Measurements from ENCODE around the gene TCF20. TPM values are rescaled to one million over a fixed set of nuclear protein-coding genes. Genes with fewer than 3 reads are reported as not detected.

The TCF20 gene
- total and polyA plus RNA-seq, 7 experiments from 2014 or later, result 3.3 to 97.2 (median 71.9) TPM

DNA sequence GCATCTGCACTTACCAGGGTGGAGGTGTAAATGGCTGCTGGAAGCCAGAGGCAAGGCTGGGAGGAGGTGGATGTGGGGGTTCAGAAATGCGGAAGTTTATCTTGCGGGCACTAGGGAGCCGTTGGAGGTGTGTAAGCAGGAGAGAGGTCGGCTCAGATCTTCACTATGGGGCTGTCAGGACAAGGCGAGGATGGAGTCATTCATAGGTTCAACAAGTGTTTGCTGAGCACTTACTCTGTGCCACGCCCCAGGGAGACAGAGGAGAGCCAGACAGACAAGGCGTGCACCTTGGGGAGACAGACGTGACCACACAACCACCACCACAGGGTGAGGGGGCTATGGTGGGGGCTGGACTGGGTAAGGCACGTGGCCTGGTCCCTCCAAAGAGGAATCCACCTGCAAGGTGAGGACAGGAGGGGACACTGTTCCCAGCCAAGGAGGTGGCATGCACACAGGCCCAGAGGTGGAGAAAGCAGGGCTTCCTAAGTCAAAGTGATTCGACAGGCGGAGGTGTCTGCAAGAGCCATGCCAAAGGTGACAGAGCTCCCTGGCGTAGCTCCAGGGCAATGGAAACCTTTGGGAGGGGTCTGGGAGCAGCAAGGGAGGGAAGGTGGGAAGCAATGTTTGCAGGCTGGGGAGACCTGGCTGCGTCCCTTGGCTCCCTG is 30.8 kb upstream of the TCF20 start:
- intact Hi-C loops (cut with micrococcal nuclease), result loop anchor here in 1 of 2 donors (2.0 kb wide), 1 partner anchor 68 kb away; no protein-coding TSS in a partner anchor
- Histone ChIP-seq H3K4me1 (ENCODE audit: control insufficient read depth in 2 of 2, insufficient read depth in 2 of 2, low read length in 2 of 2) (peaks cover 29 to 89% of the 10 kb centered on the region in 2 donors), H3K27ac (ENCODE audit: low read depth, low read length) (peak overlapping the region; percentile 79), H3K9me3 (ENCODE audit: control insufficient read depth in 2 of 3, low read length in 3 of 3) (no peaks in the 10 kb centered on the region), H3K27me3 (ENCODE audit: control insufficient read depth in 2 of 2, insufficient read depth in 2 of 2, low read length in 2 of 2) (no peaks in the 10 kb centered on the region), H3K4me3 (ENCODE audit: low read length) (peak overlapping the region; percentile 68), H3K36me3 (ENCODE audit: control insufficient read depth in 2 of 3, insufficient read depth in 3 of 3, low read length in 3 of 3) (no peaks in the 10 kb centered on the region)
- peaks cover 61 to 92% (median 86%) of the 10 kb centered on the region in 7 donors for H3K4me1 Mint-ChIP-seq
- H3K27ac Mint-ChIP-seq, result peak overlapping the region; percentile 86 to 98 (median 95)
- no peak for ATAC-seq
- no peak for DNase-seq
- no peaks in the 10 kb centered on the region for H3K9me3 Mint-ChIP-seq
- peaks cover 0 to 25% (median 0%) of the 10 kb centered on the region in 5 donors for H3K27me3 Mint-ChIP-seq
- ChIA-PET CTCF (no interaction called here), POLR2A (interaction anchor here (0.9 to 7.0 kb wide), 4 partner anchors 8 to 136 kb away, joined by 3 to 50 read pairs (median 4); no protein-coding TSS in a partner anchor)
- no peaks in the 10 kb centered on the region for H3K36me3 Mint-ChIP-seq
- peak overlapping the region; percentile 73 to 95 (median 84) for H3K4me3 Mint-ChIP-seq

DNA sequence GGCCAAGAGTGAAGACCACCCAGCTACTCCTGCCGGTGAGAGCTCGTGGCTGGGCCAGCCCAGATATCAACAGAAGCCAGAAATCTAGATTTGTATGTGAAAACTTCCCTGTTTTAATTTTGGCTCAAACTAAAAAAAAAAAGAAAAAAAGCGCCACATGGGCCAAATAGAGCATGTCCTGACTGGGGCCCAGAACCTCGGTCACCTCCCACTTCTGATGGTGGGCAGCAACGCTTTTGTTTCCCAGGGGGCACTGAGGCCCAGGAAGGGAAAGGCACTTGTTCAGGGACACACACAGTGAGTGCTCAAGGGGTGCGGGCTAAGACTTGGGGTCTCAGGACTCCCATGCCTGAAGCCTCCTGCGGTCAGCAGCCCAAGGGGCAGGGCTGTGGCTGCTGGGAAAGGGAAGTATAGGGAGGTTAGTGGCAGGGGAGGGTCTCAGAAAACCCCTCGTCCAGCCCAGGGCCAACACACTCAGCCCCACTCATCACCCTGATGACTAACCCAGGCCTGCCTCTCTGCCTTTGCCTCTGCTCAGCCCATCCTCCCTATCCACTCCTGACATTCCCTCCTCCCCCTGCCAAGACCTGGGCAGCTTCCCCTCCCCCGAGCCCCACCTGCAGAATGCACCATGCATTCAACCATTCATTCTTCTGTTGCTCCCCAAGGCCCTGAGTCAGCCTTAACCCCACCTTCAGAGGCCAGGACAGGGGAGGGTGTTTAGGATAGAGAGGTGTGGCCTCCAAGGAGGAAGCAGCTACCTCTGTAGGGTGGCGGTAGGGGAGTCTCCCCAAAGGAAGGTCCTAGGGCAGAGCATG is 30.0 kb upstream of the TCF20 start:
- H3K4me3 Mint-ChIP-seq, result peak overlapping the region; percentile 74 to 95 (median 84)
- no peaks in the 10 kb centered on the region for H3K36me3 ChIP-seq (ENCODE audit: control insufficient read depth in 2 of 3, insufficient read depth in 3 of 3, low read length in 3 of 3)
- ChIA-PET CTCF (interaction anchor here (1.0 kb wide), 1 partner anchor 13 kb away, joined by 3 read pairs; no protein-coding TSS in a partner anchor), POLR2A (interaction anchor here (1.0 to 7.0 kb wide), 5 partner anchors 10 to 220 kb away, joined by 3 to 50 read pairs (median 4); no protein-coding TSS in a partner anchor)
- peaks cover 0 to 24% (median 0%) of the 10 kb centered on the region in 5 donors for H3K27me3 Mint-ChIP-seq
- peak overlapping the region; percentile 68 for H3K4me3 ChIP-seq (ENCODE audit: low read length)
- peaks cover 29 to 90% of the 10 kb centered on the region in 2 donors for H3K4me1 ChIP-seq (ENCODE audit: control insufficient read depth in 2 of 2, insufficient read depth in 2 of 2, low read length in 2 of 2)
- no peaks in the 10 kb centered on the region for H3K9me3 Mint-ChIP-seq
- H3K27me3 ChIP-seq (ENCODE audit: control insufficient read depth in 2 of 2, insufficient read depth in 2 of 2, low read length in 2 of 2), result no peaks in the 10 kb centered on the region
- H3K27ac Mint-ChIP-seq, result peak overlapping the region; percentile 86 to 98 (median 95)
- ATAC-seq (peak; percentile 81), DNase-seq (peak in 5 of 9 donors; percentile 34 to 63 (median 38))
- peaks cover 63 to 98% (median 91%) of the 10 kb centered on the region in 7 donors for H3K4me1 Mint-ChIP-seq
- no peaks in the 10 kb centered on the region for H3K9me3 ChIP-seq (ENCODE audit: control insufficient read depth in 2 of 3, low read length in 3 of 3)
- no peaks in the 10 kb centered on the region for H3K36me3 Mint-ChIP-seq
- H3K27ac ChIP-seq (ENCODE audit: low read depth, low read length), result peak overlapping the region; percentile 79
- intact Hi-C loops (cut with micrococcal nuclease), result loop anchor here in 1 of 2 donors (1.0 to 2.0 kb wide), 2 partner anchors 31 to 68 kb away; no protein-coding TSS in a partner anchor

DNA sequence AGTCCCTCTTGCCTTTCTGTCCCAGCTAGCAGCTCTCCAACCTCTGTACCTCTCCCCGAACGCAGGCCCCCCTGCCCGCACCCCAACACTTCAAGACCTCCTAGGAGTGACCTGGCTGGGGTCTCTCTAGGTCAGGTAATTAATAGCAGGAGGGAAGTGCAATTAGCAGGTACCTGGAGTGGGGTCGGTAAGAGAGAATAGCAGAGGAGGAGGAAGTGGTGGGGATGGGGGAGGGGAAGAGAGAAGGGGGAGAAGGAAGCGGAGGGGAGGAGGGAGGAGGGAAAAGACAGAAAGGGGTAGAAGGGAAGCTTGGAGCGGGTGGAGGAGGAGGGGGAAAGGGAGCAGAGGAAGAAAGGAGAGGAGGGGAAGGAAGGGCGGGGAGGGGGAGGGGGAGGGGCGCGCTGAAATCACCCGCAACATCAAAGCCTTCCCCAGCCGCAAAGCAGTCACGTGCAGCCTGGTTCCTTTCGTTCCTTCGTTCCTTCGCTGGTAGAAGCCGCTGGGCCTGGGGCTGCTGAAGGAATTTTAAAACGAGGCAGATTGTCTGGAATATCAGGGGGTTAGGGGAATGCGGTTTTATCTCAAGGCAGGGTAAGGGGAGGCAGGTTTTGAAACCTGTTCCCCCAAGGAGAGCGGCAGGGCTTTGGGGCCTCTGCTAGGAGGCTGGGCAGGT is 29.3 kb upstream of the TCF20 start:
- H3K4me3 ChIP-seq (ENCODE audit: low read length), result peak overlapping the region; percentile 68
- Mint-ChIP-seq H3K27ac (peak overlapping the region; percentile 86 to 98 (median 95)), H3K36me3 (no peaks in the 10 kb centered on the region), H3K4me1 (peaks cover 66 to 98% (median 91%) of the 10 kb centered on the region in 7 donors), H3K4me3 (peak overlapping the region; percentile 74 to 95 (median 84)), H3K27me3 (peaks cover 0 to 18% (median 0%) of the 10 kb centered on the region in 5 donors), H3K9me3 (no peaks in the 10 kb centered on the region)
- DNase-seq (peak in 8 of 9 donors; percentile 36 to 67 (median 58)), ATAC-seq (peak; percentile 50)
- peaks cover 29 to 85% of the 10 kb centered on the region in 2 donors for H3K4me1 ChIP-seq (ENCODE audit: control insufficient read depth in 2 of 2, insufficient read depth in 2 of 2, low read length in 2 of 2)
- intact Hi-C loops (cut with micrococcal nuclease), result loop anchor here in 1 of 2 donors (1.0 to 5.0 kb wide), 3 partner anchors 30 to 138 kb away; no protein-coding TSS in a partner anchor
- ChIA-PET POLR2A (interaction anchor here (0.5 to 7.0 kb wide), 4 partner anchors 10 to 219 kb away, joined by 3 to 50 read pairs (median 4); no protein-coding TSS in a partner anchor), CTCF (interaction anchor here (1.0 kb wide), 1 partner anchor 14 kb away, joined by 3 read pairs; no protein-coding TSS in a partner anchor)
- H3K9me3 ChIP-seq (ENCODE audit: control insufficient read depth in 2 of 3, low read length in 3 of 3), result no peaks in the 10 kb centered on the region
- peak overlapping the region; percentile 79 for H3K27ac ChIP-seq (ENCODE audit: low read depth, low read length)
- H3K36me3 ChIP-seq (ENCODE audit: control insufficient read depth in 2 of 3, insufficient read depth in 3 of 3, low read length in 3 of 3), result no peaks in the 10 kb centered on the region
- H3K27me3 ChIP-seq (ENCODE audit: control insufficient read depth in 2 of 2, insufficient read depth in 2 of 2, low read length in 2 of 2), result no peaks in the 10 kb centered on the region

DNA sequence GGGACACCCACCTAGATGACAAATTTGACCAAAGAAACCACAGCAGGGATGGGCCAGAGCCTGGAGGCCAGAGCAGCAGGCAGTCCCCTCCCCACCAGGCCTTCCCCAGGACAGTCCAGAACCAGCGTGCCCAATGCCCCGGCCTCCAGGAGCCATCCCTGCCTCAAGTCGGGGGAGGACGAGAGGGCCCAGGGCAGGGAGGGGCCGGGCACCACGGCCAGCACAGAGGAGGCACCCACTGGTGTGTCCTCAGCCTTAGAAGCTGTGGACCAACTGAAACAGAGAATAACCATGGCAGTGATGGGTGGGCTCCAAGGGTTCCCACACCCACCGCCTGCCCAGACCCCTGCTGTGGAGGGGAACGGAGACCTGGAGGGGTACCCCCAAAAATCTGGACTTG is 28.3 kb upstream of the TCF20 start:
- CTCF ChIA-PET, result no interaction called here

DNA sequence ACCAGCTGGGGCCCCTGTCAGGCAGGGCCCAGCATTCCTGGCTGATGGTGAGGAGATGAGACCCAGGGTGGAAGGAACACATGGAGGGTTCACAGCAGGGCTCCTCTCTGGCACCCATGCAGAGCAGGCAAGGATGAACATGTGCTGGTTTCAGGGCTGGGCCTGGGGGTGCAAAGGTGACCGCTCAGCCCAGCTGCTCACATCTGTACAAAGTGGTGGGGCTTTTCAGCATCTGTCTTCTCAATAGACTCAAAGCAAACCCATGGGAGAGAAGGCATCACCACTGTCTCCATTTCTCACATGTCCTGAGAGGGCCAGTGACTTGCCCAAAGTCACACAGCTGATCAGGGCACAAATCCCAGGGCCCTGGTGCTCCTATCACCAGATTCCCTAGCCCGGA is 27.3 kb upstream of the TCF20 start:
- Histone ChIP-seq H3K36me3 (ENCODE audit: control insufficient read depth in 2 of 3, insufficient read depth in 3 of 3, low read length in 3 of 3) (no peaks in the 10 kb centered on the region), H3K27ac (ENCODE audit: low read depth, low read length) (peak overlapping the region; percentile 10), H3K9me3 (ENCODE audit: control insufficient read depth in 2 of 3, low read length in 3 of 3) (no peaks in the 10 kb centered on the region), H3K27me3 (ENCODE audit: control insufficient read depth in 2 of 2, insufficient read depth in 2 of 2, low read length in 2 of 2) (no peaks in the 10 kb centered on the region), H3K4me1 (ENCODE audit: control insufficient read depth in 2 of 2, insufficient read depth in 2 of 2, low read length in 2 of 2) (peaks cover 29 to 82% of the 10 kb centered on the region in 2 donors), H3K4me3 (ENCODE audit: low read length) (no peak overlapping the region)
- ChIA-PET POLR2A (interaction anchor here (0.6 to 2.4 kb wide), 6 partner anchors 9 to 218 kb away, joined by 3 to 8 read pairs (median 5); no protein-coding TSS in a partner anchor), CTCF (interaction anchor here (0.5 kb wide), 1 partner anchor 67 kb away, joined by 4 read pairs; no protein-coding TSS in a partner anchor)
- ATAC-seq, result no peak
- Mint-ChIP-seq H3K27ac (peak overlapping the region in 8 of 9 donors; percentile 82 to 95 (median 90)), H3K36me3 (no peaks in the 10 kb centered on the region), H3K27me3 (peaks cover 0 to 3% (median 0%) of the 10 kb centered on the region in 5 donors), H3K9me3 (no peaks in the 10 kb centered on the region), H3K4me3 (peak overlapping the region in 5 of 10 donors; percentile 0 to 63 (median 44)), H3K4me1 (peaks cover 57 to 96% (median 82%) of the 10 kb centered on the region in 7 donors)
- DNase-seq, result no peak
- intact Hi-C loops (cut with micrococcal nuclease), result loop anchor here in 1 of 2 donors (5.0 kb wide), 1 partner anchor 140 kb away; no protein-coding TSS in a partner anchor

More for the DNA sequence above, 28.3 kb upstream of the TCF20 start:
- DNase-seq, result no peak
- Histone ChIP-seq H3K9me3 (ENCODE audit: control insufficient read depth in 2 of 3, low read length in 3 of 3) (no peaks in the 10 kb centered on the region), H3K27me3 (ENCODE audit: control insufficient read depth in 2 of 2, insufficient read depth in 2 of 2, low read length in 2 of 2) (no peaks in the 10 kb centered on the region), H3K4me3 (ENCODE audit: low read length) (no peak overlapping the region), H3K4me1 (ENCODE audit: control insufficient read depth in 2 of 2, insufficient read depth in 2 of 2, low read length in 2 of 2) (peaks cover 29 to 85% of the 10 kb centered on the region in 2 donors), H3K36me3 (ENCODE audit: control insufficient read depth in 2 of 3, insufficient read depth in 3 of 3, low read length in 3 of 3) (no peaks in the 10 kb centered on the region), H3K27ac (ENCODE audit: low read depth, low read length) (no peak overlapping the region)
- H3K4me3 Mint-ChIP-seq, result peak overlapping the region in 8 of 10 donors; percentile 27 to 95 (median 76)
- no peak for ATAC-seq
- peaks cover 0 to 11% (median 0%) of the 10 kb centered on the region in 5 donors for H3K27me3 Mint-ChIP-seq
- POLR2A ChIA-PET, result interaction anchor here (0.6 to 7.0 kb wide), 3 partner anchors 11 to 44 kb away, joined by 3 to 50 read pairs (median 7); no protein-coding TSS in a partner anchor
- peak overlapping the region; percentile 62 to 95 (median 91) for H3K27ac Mint-ChIP-seq
- no peaks in the 10 kb centered on the region for H3K36me3 Mint-ChIP-seq
- no peaks in the 10 kb centered on the region for H3K9me3 Mint-ChIP-seq
- intact Hi-C loops (cut with micrococcal nuclease), result loop anchor here in 1 of 2 donors (5.0 kb wide), 1 partner anchor 139 kb away; no protein-coding TSS in a partner anchor
- H3K4me1 Mint-ChIP-seq, result peaks cover 65 to 98% (median 90%) of the 10 kb centered on the region in 7 donors
